Measurements from ENCODE around the gene TMEM134. TPM values are rescaled to one million over a fixed set of nuclear protein-coding genes. Genes with fewer than 3 reads are reported as not detected.
A peak's percentile ranks its signal among the peaks of the same experiment; 100 is the strongest.

The TMEM134 gene
- total and polyA plus RNA-seq, 9 of the 15 experiments (the other 6 are each of a cell fraction or from before 2014, with no cell fraction given): 0.63 to 48.4 (median 10.7) TPM

GRCh38 chr11:67413266-67413849 is 55.7 kb downstream of the TMEM134 start:
- no TSS peak for BruUV-seq (replicated peaks)
- Histone ChIP-seq H3K36me3 (ENCODE audit: control insufficient read depth, insufficient read depth, low read length) (no peaks in the 10 kb centered on the region), H3K4me2 (ENCODE audit: insufficient read depth, low read length) (peak overlapping the region; percentile 25), H3K4me1 (replicated peaks in 1 of 2; ENCODE audit: control insufficient read depth in 2 of 2, insufficient read depth in 2 of 2, low read length in 2 of 2) (peaks cover 21 to 65% of the 10 kb centered on the region in 2 experiments), H3K27me3 (ENCODE audit: control insufficient read depth in 2 of 2, insufficient read depth in 2 of 2, low read length in 2 of 2) (no peaks in the 10 kb centered on the region), H3K79me2 (ENCODE audit: control insufficient read depth, insufficient read depth, low read length) (no peaks in the 10 kb centered on the region), H3K9me3 (replicated peaks; ENCODE audit: control insufficient read depth, insufficient read depth, low read depth, low read length) (no peaks in the 10 kb centered on the region), H3K27ac (ENCODE audit: extremely low read depth, low read depth, low read length) (no peak overlapping the region; the same call in 2 of the 3 replicates), H4K20me1 (replicated peaks; ENCODE audit: control insufficient read depth, insufficient read depth, low read length) (no peaks in the 10 kb centered on the region; the same call in 1 of the 2 replicates), H3K9ac (ENCODE audit: insufficient read depth in 1 of 2, low read depth in 2 of 2, low read length in 2 of 2) (peak overlapping the region in 1 of 2 experiments; percentile 68; a peak in 1 of 4 replicates), H3K4me3 (no peak overlapping the region), H2AFZ (ENCODE audit: low read depth, low read length) (peak overlapping the region; percentile 32; the same call in 1 of the 2 replicates), H3K9me1 (ENCODE audit: control insufficient read depth, insufficient read depth, low read length) (no peaks in the 10 kb centered on the region)
- peak; percentile 83 for FAIRE-seq
- intact Hi-C loops (cut with micrococcal nuclease) (no loop called here), in situ Hi-C loops (cut with MboI) (no loop called here)
- ChIA-PET CTCF (ENCODE audit: low intra/inter-chr PET ratio) (no interaction called here), POLR2A (interaction anchor here (0.5 to 3.0 kb wide), 8 partner anchors 9 to 94 kb away, joined by 3 to 19 read pairs (median 4); partner anchors contain the start of genes PPP1CA and RPS6KB2)
- WGBS (ENCODE audit: insufficient coverage, low coverage, missing lambda C conversion rate): 10% methylated on average over 2 of the region's 2 CpGs
- ATAC-seq: peak; percentile 77
- peak in 2 of 4 experiments; percentile 37 to 55 for DNase-seq (ENCODE audit: extremely low read depth in 1 of 4, low spot score in 3 of 4)
- no peak for TF ChIP-seq DMBX1 (CRISPR knock-in tag; IDR thresholded peaks at IDR 0.05; ENCODE audit: borderline replicate concordance)
- no peak for TF ChIP-seq EP400 (IDR thresholded peaks at IDR 0.05)
- 0 out of 2 replicates have a peak, but pooled peaks have one; percentile 24 for TF ChIP-seq ZNF384 (IDR thresholded peaks at IDR 0.05; ENCODE audit: low read depth, low read length)
- TF ChIP-seq MECOM (CRISPR knock-in tag; IDR thresholded peaks at IDR 0.05): no peak
- no peak for TF ChIP-seq KLF6 (CRISPR knock-in tag; IDR thresholded peaks at IDR 0.05; ENCODE audit: borderline replicate concordance)
- 0 out of 2 replicates have a peak, but pooled peaks have one; percentile 33 for TF ChIP-seq DPF2 (IDR thresholded peaks at IDR 0.05)
- TF ChIP-seq ZNF354B (CRISPR knock-in tag; IDR thresholded peaks at IDR 0.05): no peak
- no peak for TF ChIP-seq NFE2L1 (tag; IDR thresholded peaks at IDR 0.05; ENCODE audit: borderline replicate concordance, low read depth)
- TF ChIP-seq TAL1 (IDR thresholded peaks at IDR 0.05): peak; percentile 31; the same call in 1 of the 2 replicates
- no peak for TF ChIP-seq ADNP (tag; IDR thresholded peaks at IDR 0.05)
- peak; percentile 71 for TF ChIP-seq CBFA2T3 (IDR thresholded peaks at IDR 0.05)
- TF ChIP-seq FOXK1 (CRISPR knock-in tag; IDR thresholded peaks at IDR 0.05; ENCODE audit: borderline replicate concordance): no peak
- peak; percentile 27; the same call in 1 of the 2 replicates for TF ChIP-seq CBFA2T2 (conservative IDR thresholded peaks at IDR 0.05)

All from K562 (cell line).